ENCODE measurements around the gene PLXNA2. TPM values are rescaled to one million over a fixed set of nuclear protein-coding genes. Genes with fewer than 3 reads are reported as not detected.

PLXNA2 gene
- total and polyA plus RNA-seq, 2 donors (not counting 3 experiments of a cell fraction or from before 2014, with no cell fraction given), result 42.6 to 229 TPM

DNA sequence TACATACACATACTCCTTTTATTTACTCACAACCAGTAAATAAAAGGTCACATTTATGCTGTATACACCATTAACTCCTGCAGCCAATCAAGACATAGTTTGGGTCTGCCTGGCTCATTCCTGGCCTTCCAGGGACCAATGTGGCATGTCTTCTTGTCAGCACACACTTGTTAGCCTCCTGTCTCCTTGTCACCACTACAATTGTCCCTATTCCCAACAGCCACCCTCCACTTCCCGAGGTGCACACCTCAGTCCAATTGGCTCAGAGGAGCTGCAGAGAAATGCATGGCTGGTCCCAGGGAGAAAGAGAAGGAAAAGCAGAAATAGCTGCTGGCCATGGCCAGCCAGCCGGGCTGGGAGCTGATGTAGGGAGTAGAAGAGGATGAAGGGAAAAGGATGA lies 116.9 kb downstream of the PLXNA2 start:
- H3K9ac ChIP-seq (replicated peaks; ENCODE audit: extremely low read depth, insufficient read depth, low read length), result no peak overlapping the region

More for the DNA sequence above, 116.9 kb downstream of the PLXNA2 start:
- dilution Hi-C loops (cut with MboI; ENCODE audit: extremely low pct_ligation_motif_present, low sequenced_read_pairs), result loop anchor here (25.0 kb wide), 1 partner anchor 110 kb away; the partner anchor contains the start of gene PLXNA2
- H3K79me2 ChIP-seq (ENCODE audit: control insufficient read depth, insufficient read depth, low read length), result peaks cover 93% of the 10 kb centered on the region
- no peak overlapping the region for H3K27ac ChIP-seq (ENCODE audit: insufficient read depth, low read depth, low read length)
- BruUV-seq (replicated peaks), result no TSS peak
- intact Hi-C loops (cut with micrococcal nuclease), result no loop called here
- no peak overlapping the region for H3K4me2 ChIP-seq (ENCODE audit: insufficient read depth, low read length)
- H3K9me1 ChIP-seq (replicated peaks; ENCODE audit: control insufficient read depth, extremely low read depth, insufficient read depth, low read length), result no peaks in the 10 kb centered on the region
- H3K9me3 ChIP-seq (replicated peaks; ENCODE audit: control insufficient read depth, insufficient read depth, low read length), result no peaks in the 10 kb centered on the region
- H3K27me3 ChIP-seq (ENCODE audit: control insufficient read depth in 2 of 2, insufficient read depth in 2 of 2, low read length in 2 of 2), result no peaks in the 10 kb centered on the region
- H4K20me1 ChIP-seq (replicated peaks; ENCODE audit: control insufficient read depth, extremely low read depth, insufficient read depth, low read length), result no peaks in the 10 kb centered on the region
- peaks cover 6 to 18% of the 10 kb centered on the region in 2 experiments for H3K36me3 ChIP-seq (ENCODE audit: control insufficient read depth in 2 of 2, extremely low read depth in 1 of 2, insufficient read depth in 2 of 2, low read length in 2 of 2)
- H3K4me1 ChIP-seq (ENCODE audit: control insufficient read depth, extremely low read depth, insufficient read depth, low read length), result no peaks in the 10 kb centered on the region
- TF ChIP-seq MYC (IDR thresholded peaks at IDR 0.05; ENCODE audit: low read depth, low read length) (no peak), JUN (IDR thresholded peaks at IDR 0.05; ENCODE audit: borderline replicate concordance, insufficient read depth, insufficient read length, low read depth) (no peak), POLR2AphosphoS5 (IDR thresholded peaks at IDR 0.05; ENCODE audit: insufficient read depth, low read depth, low read length) (no peak), MAX (IDR thresholded peaks at IDR 0.05; ENCODE audit: insufficient read depth, insufficient read length) (no peak), GATA2 (IDR thresholded peaks at IDR 0.05; ENCODE audit: insufficient read depth, insufficient read length, low read depth, low read length) (no peak), POLR2A (IDR thresholded peaks at IDR 0.05; ENCODE audit: low read depth, low read length) (no peak), FOS (IDR thresholded peaks at IDR 0.05; ENCODE audit: borderline replicate concordance, insufficient read depth, low read length) (no peak), EZH2 (IDR thresholded peaks at IDR 0.05; ENCODE audit: borderline replicate concordance, low read depth, low read length, severe bottlenecking) (no peak)
- TF ChIP-seq, protein P1, sequence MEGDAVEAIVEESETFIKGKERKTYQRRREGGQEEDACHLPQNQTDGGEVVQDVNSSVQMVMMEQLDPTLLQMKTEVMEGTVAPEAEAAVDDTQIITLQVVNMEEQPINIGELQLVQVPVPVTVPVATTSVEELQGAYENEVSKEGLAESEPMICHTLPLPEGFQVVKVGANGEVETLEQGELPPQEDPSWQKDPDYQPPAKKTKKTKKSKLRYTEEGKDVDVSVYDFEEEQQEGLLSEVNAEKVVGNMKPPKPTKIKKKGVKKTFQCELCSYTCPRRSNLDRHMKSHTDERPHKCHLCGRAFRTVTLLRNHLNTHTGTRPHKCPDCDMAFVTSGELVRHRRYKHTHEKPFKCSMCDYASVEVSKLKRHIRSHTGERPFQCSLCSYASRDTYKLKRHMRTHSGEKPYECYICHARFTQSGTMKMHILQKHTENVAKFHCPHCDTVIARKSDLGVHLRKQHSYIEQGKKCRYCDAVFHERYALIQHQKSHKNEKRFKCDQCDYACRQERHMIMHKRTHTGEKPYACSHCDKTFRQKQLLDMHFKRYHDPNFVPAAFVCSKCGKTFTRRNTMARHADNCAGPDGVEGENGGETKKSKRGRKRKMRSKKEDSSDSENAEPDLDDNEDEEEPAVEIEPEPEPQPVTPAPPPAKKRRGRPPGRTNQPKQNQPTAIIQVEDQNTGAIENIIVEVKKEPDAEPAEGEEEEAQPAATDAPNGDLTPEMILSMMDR (IDR thresholded peaks at IDR 0.05; ENCODE audit: extremely low read depth in 1 of 2, insufficient read depth in 1 of 2, low read depth in 1 of 2, low read length in 2 of 2), result no peak
- POLR2A ChIA-PET, result interaction anchor here (0.7 kb wide), 1 partner anchor 9 kb away, joined by 3 read pairs; no protein-coding TSS in a partner anchor
- H3K4me3 ChIP-seq (replicated peaks in 1 of 3; ENCODE audit: insufficient read depth in 1 of 3, low read depth in 1 of 3, low read length in 3 of 3), result no peak overlapping the region
- FAIRE-seq, result no peak
- no peak for DNase-seq (ENCODE audit: low read depth, low spot score)
- H2AFZ ChIP-seq (ENCODE audit: low read depth, low read length), result no peak overlapping the region
- CTCF ChIA-PET, result interaction anchor here (1.3 to 10.6 kb wide), 3 partner anchors 9 to 114 kb away, joined by 3 to 316 read pairs (median 4); partner anchors contain the start of gene PLXNA2
